ENCODE data around the gene PHIP. TPM values are rescaled to one million over a fixed set of nuclear protein-coding genes. Genes with fewer than 3 reads are reported as not detected.

PHIP gene
- total RNA-seq, 4 donors from 2014 or later, result 32.2 to 41.0 (median 36.8) TPM

DNA sequence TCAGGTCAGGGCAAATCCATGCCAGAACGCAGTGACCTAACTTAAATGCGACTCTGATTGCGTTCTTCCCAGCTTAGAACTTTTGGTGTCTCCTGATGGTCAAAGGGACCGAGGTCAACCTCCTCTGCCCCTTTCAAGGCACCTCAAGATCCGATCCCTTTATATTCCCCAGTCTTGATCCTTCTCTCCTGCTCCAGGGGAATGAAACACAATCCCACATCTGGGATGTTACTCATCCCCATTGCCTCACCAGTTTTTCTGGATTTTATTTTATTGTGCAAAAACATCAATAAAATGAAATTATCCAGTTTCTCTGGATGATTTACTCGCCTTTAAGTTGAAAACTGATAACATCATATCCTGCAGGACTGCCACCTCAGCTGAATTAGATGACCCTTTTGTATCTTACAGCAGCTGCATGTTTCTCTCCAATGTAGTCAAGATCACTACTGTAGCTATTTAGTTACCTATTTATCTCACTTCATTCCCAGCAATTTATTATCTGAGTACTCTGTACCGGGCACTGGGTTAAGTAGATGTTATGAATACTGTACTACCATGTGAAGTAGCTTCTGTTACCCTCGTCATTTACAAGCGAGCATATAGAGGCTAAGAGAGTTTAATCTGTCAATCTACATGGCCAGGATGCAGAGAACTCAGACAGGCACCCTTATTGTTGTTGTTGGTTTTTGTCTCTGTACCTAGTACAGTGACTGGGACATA, 166.7 kb downstream of the PHIP start:
- no peak for DNase-seq (ENCODE audit: low spot score in 2 of 2)
- Histone ChIP-seq H3K27ac (no peak overlapping the region), H3K9me3 (peaks cover 0 to 6% (median 0%) of the 10 kb centered on the region in 4 donors), H3K27me3 (no peaks in the 10 kb centered on the region), H3K36me3 (no peaks in the 10 kb centered on the region), H3K4me3 (peak overlapping the region in 1 of 4 donors; percentile 53), H3K4me1 (peaks cover 0 to 15% (median 0%) of the 10 kb centered on the region in 4 donors)
- TF ChIP-seq POLR2A (IDR thresholded peaks at IDR 0.05) (no peak), EP300 (IDR thresholded peaks at IDR 0.05) (no peak)
- TF ChIP-seq, protein P1, sequence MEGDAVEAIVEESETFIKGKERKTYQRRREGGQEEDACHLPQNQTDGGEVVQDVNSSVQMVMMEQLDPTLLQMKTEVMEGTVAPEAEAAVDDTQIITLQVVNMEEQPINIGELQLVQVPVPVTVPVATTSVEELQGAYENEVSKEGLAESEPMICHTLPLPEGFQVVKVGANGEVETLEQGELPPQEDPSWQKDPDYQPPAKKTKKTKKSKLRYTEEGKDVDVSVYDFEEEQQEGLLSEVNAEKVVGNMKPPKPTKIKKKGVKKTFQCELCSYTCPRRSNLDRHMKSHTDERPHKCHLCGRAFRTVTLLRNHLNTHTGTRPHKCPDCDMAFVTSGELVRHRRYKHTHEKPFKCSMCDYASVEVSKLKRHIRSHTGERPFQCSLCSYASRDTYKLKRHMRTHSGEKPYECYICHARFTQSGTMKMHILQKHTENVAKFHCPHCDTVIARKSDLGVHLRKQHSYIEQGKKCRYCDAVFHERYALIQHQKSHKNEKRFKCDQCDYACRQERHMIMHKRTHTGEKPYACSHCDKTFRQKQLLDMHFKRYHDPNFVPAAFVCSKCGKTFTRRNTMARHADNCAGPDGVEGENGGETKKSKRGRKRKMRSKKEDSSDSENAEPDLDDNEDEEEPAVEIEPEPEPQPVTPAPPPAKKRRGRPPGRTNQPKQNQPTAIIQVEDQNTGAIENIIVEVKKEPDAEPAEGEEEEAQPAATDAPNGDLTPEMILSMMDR (IDR thresholded peaks at IDR 0.05), result no peak
- 67 to 71% methylated on average over 9 of the region's 9 CpGs for WGBS, 2 donors

DNA sequence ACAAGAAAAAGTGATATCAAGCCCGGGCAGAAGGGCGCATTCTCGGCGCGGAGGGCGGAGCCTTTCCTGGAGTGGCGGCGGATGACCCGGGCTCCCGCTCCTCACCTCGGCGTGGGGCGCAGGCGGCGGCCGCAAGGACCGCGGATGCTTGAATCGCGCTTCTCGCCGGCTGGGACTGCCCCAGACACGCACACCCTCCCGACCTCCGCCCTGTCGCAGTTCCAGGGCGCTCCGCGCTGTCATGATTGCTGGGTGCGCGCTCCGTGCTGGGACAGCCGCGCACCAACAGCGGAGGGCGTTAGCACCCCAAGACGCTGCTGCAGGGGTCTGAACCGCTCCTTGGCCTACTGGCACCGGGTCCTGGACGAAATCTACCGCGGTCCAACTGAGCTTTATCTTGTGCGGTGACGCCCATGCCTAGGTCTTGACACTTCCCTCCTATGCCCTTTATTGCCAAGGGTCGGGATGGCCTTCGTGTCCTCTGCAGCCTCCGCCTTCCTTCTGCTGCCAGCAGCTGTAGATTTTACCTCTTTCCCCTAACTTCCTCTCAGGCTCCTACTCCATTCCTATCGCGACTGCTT, 167.4 kb downstream of the PHIP start:
- no peak for DNase-seq (ENCODE audit: low spot score in 2 of 2)
- H3K36me3 ChIP-seq, result no peaks in the 10 kb centered on the region
- WGBS, 2 donors, result 4 to 9% methylated on average over 35 to 49 of the region's 49 CpGs
- H3K27ac ChIP-seq, result no peak overlapping the region
- H3K27me3 ChIP-seq, result no peaks in the 10 kb centered on the region
- H3K4me3 ChIP-seq, result peak overlapping the region; percentile 23 to 53 (median 34)
- H3K4me1 ChIP-seq, result peaks cover 0 to 15% (median 0%) of the 10 kb centered on the region in 4 donors
- TF ChIP-seq, protein P1 (IDR thresholded peaks at IDR 0.05), result no peak
- TF ChIP-seq EP300 (IDR thresholded peaks at IDR 0.05) (no peak), POLR2A (IDR thresholded peaks at IDR 0.05) (no peak)
- peaks cover 0 to 6% (median 0%) of the 10 kb centered on the region in 4 donors for H3K9me3 ChIP-seq

DNA sequence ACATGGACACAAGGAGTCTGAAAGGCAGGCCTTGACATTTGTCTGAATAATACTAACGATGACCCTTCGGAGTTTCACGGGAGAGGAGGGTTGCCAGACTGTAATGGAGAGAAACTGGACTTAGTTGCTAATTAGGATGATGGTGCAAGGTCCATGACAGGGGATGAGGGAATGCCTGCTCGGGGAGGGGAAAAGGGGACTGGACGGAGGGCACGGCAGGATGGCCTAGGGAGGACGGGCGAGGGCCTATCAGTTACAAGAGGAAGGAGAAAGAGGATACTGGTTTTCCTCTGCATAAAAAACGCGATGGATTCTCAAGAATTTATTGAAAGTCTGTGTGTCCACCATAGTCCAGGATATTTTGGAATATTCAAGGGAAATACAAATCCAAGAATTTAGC, 168.0 kb downstream of the PHIP start:
- H3K27me3 ChIP-seq, result no peaks in the 10 kb centered on the region
- no peak overlapping the region for H3K27ac ChIP-seq
- no peak for DNase-seq (ENCODE audit: low spot score in 2 of 2)
- TF ChIP-seq EP300 (IDR thresholded peaks at IDR 0.05) (no peak), POLR2A (IDR thresholded peaks at IDR 0.05) (no peak)
- TF ChIP-seq, protein P1 (IDR thresholded peaks at IDR 0.05), result no peak
- peak overlapping the region in 1 of 4 donors; percentile 53 for H3K4me3 ChIP-seq
- no peaks in the 10 kb centered on the region for H3K36me3 ChIP-seq
- peaks cover 0 to 6% (median 0%) of the 10 kb centered on the region in 4 donors for H3K9me3 ChIP-seq
- peaks cover 0 to 15% (median 0%) of the 10 kb centered on the region in 4 donors for H3K4me1 ChIP-seq
- WGBS, 2 donors, result 81 to 84% methylated on average over 10 of the region's 10 CpGs

DNA sequence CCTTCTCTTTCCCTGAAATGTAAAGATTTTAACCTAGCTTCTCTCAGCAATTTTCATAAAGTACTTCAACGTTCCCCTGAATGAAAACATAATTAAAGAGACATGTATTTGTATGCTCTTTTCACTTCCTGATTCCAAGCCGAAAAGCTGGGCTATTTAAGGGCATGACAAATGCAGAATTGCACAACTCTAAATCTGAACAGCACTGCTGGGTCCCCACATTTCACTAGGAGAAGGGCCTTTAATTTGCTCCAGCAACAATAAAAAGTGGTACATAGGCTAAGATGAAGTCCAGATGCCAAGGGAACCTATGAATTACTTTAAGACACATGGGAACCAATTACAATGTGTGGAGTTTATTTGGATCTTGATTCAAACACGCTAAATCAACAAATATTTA, 168.7 kb downstream of the PHIP start:
- TF ChIP-seq EP300 (IDR thresholded peaks at IDR 0.05) (no peak), POLR2A (IDR thresholded peaks at IDR 0.05) (no peak)
- TF ChIP-seq, protein P1 (IDR thresholded peaks at IDR 0.05), result no peak
- Histone ChIP-seq H3K27ac (no peak overlapping the region), H3K36me3 (no peaks in the 10 kb centered on the region), H3K27me3 (no peaks in the 10 kb centered on the region), H3K4me3 (no peak overlapping the region), H3K9me3 (peaks cover 0 to 6% (median 0%) of the 10 kb centered on the region in 4 donors), H3K4me1 (peaks cover 0 to 15% (median 0%) of the 10 kb centered on the region in 4 donors)
- WGBS, 2 donors, result 49 to 62% methylated on average over 3 of the region's 3 CpGs
- no peak for DNase-seq (ENCODE audit: low spot score in 2 of 2)

DNA sequence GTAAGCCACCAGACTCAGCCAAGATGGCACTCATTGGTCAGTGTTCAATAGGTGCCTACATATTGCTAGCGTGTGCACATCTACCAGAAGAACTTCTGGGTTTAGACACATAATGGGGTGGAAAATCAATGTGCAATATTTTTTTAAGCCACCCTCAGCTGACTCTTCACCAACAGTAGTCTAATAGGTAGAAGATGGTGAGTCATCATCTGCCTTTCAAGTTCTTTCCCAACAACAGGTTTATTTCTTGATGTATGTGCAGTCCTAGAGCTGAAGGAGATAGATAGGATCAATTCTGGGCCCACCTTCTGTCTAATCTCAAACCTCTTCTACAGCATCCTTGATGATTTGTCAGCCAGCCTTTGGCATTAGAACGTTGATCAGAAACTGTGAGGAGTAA, 169.4 kb downstream of the PHIP start:
- H3K27ac ChIP-seq, result no peak overlapping the region
- TF ChIP-seq EP300 (IDR thresholded peaks at IDR 0.05) (no peak), POLR2A (IDR thresholded peaks at IDR 0.05) (no peak)
- TF ChIP-seq, protein P1 (IDR thresholded peaks at IDR 0.05), result no peak
- 88 to 91% methylated on average over 2 of the region's 2 CpGs for WGBS, 2 donors
- no peaks in the 10 kb centered on the region for H3K27me3 ChIP-seq
- H3K36me3 ChIP-seq, result peaks cover 0 to 3% (median 0%) of the 10 kb centered on the region in 3 donors
- H3K4me1 ChIP-seq, result peaks cover 0 to 15% (median 0%) of the 10 kb centered on the region in 4 donors
- no peak overlapping the region for H3K4me3 ChIP-seq
- DNase-seq (ENCODE audit: low spot score in 2 of 2), result no peak
- peaks cover 0 to 6% (median 0%) of the 10 kb centered on the region in 4 donors for H3K9me3 ChIP-seq
